ENCODE results near the gene MUC21. TPM values are rescaled to one million over a fixed set of nuclear protein-coding genes. Genes with fewer than 3 reads are reported as not detected.

The MUC21 gene
- total and polyA plus RNA-seq, 9 of the 15 experiments (the other 6 are each of a cell fraction or from before 2014, with no cell fraction given) = not detected

- TF ChIP-seq, protein P1, sequence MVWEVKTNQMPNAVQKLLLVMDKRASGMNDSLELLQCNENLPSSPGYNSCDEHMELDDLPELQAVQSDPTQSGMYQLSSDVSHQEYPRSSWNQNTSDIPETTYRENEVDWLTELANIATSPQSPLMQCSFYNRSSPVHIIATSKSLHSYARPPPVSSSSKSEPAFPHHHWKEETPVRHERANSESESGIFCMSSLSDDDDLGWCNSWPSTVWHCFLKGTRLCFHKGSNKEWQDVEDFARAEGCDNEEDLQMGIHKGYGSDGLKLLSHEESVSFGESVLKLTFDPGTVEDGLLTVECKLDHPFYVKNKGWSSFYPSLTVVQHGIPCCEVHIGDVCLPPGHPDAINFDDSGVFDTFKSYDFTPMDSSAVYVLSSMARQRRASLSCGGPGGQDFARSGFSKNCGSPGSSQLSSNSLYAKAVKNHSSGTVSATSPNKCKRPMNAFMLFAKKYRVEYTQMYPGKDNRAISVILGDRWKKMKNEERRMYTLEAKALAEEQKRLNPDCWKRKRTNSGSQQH (CRISPR knock-in tag; IDR thresholded peaks at IDR 0.05) = no peak
- no peak for TF ChIP-seq POLR3A (IDR thresholded peaks at IDR 0.05; ENCODE audit: borderline replicate concordance, extremely low read depth, insufficient read depth, insufficient read length)
- TF ChIP-seq ZNF12 (CRISPR knock-in tag; IDR thresholded peaks at IDR 0.05) = no peak
- no peak for TF ChIP-seq ZKSCAN3 (CRISPR knock-in tag; IDR thresholded peaks at IDR 0.05)
- peak; percentile 100 for TF ChIP-seq TAF7 (tag; IDR thresholded peaks at IDR 0.05)
- TF ChIP-seq MGA (IDR thresholded peaks at IDR 0.05) = peak; percentile 65
- TF ChIP-seq ZNF324 (CRISPR knock-in tag; IDR thresholded peaks at IDR 0.05) = no peak
- TF ChIP-seq UBTF (IDR thresholded peaks at IDR 0.05; ENCODE audit: borderline replicate concordance in 1 of 2, low read depth in 2 of 2, low read length in 2 of 2) = peak; percentile 56 to 66; a peak in 1 of 4 replicates
- no peak; the same call in 1 of the 2 replicates for TF ChIP-seq POLR2H (tag; IDR thresholded peaks at IDR 0.05; ENCODE audit: low read depth)
- no peak for TF ChIP-seq POLR3G (IDR thresholded peaks at IDR 0.05; ENCODE audit: extremely low read depth, insufficient read length, insufficient replicate concordance)
- no peak for TF ChIP-seq RHOXF2B (CRISPR knock-in tag; conservative IDR thresholded peaks at IDR 0.05)
Measured at GRCh38 chr6:30955367-30956042, 28.0 kb upstream of the MUC21 start (continued).
